Measurements from ENCODE around the gene MED10. TPM values are rescaled to one million over a fixed set of nuclear protein-coding genes. Genes with fewer than 3 reads are reported as not detected.

The MED10 gene
- total and polyA plus RNA-seq, 2 experiments from 2014 or later = 15.8 to 63.9 TPM

DNA sequence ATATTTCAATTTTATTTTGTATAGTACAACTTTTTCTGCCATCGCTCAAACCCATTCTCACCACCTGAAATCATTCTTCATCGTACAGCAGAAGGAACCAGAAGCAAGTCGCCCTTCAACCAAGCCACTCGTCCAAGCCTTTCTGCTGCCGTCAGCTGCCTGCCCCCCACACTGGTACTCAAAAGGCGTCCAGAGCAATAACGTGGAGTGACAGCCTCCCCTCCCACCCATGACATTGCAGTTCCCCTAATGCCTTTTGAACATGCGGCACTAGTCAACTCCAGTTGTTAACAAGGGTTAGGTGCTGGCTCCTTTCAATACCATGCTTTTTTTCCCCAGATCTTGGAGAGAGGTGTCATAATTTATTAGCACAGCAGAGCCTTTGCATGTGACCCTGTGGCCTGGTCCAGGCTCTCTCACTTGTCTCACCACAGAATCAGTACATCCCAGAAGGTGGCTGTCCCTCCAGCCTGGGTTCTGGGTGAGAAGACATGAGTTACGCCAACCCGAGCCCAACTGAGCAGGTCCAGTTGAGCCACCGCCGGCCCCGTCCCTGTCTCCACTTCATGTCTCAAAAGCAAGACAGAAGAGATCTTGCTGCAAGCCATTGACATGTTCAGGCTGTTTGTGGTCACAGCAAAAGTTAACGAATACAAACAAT lies 20.4 kb upstream of the MED10 start:
- no peak overlapping the region for H3K4me3 ChIP-seq
- H3K27ac ChIP-seq = no peak overlapping the region
- H3K27me3 ChIP-seq = no peaks in the 10 kb centered on the region
- no peaks in the 10 kb centered on the region for H3K36me3 ChIP-seq
- no peaks in the 10 kb centered on the region for H3K9me3 ChIP-seq (ENCODE audit: low read depth)
- no peak for DNase-seq (ENCODE audit: low read depth in 1 of 2, low spot score in 1 of 2)
- no peaks in the 10 kb centered on the region for H3K4me1 ChIP-seq (ENCODE audit: low read depth)
- TF ChIP-seq, protein P1, sequence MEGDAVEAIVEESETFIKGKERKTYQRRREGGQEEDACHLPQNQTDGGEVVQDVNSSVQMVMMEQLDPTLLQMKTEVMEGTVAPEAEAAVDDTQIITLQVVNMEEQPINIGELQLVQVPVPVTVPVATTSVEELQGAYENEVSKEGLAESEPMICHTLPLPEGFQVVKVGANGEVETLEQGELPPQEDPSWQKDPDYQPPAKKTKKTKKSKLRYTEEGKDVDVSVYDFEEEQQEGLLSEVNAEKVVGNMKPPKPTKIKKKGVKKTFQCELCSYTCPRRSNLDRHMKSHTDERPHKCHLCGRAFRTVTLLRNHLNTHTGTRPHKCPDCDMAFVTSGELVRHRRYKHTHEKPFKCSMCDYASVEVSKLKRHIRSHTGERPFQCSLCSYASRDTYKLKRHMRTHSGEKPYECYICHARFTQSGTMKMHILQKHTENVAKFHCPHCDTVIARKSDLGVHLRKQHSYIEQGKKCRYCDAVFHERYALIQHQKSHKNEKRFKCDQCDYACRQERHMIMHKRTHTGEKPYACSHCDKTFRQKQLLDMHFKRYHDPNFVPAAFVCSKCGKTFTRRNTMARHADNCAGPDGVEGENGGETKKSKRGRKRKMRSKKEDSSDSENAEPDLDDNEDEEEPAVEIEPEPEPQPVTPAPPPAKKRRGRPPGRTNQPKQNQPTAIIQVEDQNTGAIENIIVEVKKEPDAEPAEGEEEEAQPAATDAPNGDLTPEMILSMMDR (IDR thresholded peaks at IDR 0.05; ENCODE audit: low read depth, low read length) = no peak

DNA sequence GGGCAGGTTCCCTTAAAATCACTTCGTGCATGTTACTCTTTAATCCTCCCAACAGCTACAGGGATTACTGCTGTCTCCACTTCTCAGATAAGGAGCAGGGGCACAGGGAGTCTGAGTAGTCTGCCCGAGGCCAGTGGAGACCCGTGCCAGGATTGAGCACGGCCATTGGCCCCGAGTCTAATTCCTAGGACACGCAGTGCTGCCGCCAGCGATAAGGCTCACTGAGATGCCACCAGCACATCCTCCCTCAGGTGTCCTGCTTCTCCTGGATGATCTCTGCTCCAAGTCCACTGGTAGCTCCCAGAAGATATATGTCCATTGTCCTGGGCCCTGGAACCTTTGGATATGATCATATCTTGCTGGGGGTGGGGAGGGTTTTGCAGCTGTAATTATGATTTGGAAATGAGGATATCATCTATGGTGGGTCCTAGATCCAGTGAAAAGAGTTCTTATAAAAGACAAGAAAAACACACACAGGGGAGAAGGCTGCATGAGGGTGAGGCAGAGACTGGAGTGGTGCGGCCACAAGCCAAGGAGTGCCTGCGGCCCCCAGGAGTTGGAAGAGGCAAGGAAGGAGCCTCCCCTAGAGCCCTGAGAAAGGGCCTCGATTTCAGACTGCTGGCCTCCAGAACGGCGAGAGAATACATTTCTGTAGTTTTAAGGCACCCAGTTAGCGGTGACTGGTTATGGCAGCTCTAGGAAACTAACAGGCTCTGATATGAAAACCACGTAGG lies 19.4 kb upstream of the MED10 start:
- H3K4me1 ChIP-seq (ENCODE audit: low read depth) = no peaks in the 10 kb centered on the region
- no peak overlapping the region for H3K27ac ChIP-seq
- H3K27me3 ChIP-seq = no peaks in the 10 kb centered on the region
- no peaks in the 10 kb centered on the region for H3K9me3 ChIP-seq (ENCODE audit: low read depth)
- TF ChIP-seq, protein P1 (IDR thresholded peaks at IDR 0.05; ENCODE audit: low read depth, low read length) = no peak
- no peaks in the 10 kb centered on the region for H3K36me3 ChIP-seq
- no peak overlapping the region for H3K4me3 ChIP-seq
- no peak for DNase-seq (ENCODE audit: low read depth in 1 of 2, low spot score in 1 of 2)

DNA sequence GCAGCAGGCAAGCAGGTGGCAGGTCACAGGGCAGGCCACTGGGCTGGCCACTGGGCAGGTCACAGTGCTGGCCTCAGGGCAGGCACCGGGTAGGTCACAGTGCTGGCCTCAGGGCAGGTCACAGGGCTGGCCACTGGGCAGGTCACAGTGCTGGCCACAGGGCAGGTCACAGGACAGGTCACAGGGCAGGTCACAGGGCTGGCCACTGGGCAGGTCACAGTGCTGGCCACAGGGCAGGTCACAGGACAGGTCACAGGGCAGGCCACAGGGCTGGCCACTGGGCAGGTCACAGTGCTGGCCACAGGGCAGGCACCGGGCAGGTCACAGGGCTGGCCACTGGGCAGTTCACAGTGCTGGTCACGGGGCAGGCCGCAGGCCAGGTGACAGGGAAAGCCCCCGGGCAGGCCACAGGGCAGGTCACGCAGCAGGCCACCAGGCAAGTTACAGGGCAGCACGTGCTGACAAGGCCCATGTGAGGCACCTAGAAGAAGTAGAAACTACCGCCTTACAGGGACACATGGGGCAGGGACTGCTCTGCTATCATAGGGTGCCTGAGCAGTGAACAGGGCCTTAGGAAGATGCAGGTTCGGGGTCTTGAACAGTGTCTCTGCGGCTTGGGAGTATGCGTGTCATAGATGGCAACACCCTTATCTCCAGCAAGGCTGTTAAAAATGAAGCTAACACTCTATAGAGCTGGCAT lies 18.6 kb upstream of the MED10 start:
- Histone ChIP-seq H3K27ac (no peak overlapping the region), H3K27me3 (no peaks in the 10 kb centered on the region), H3K36me3 (no peaks in the 10 kb centered on the region), H3K4me1 (ENCODE audit: low read depth) (no peaks in the 10 kb centered on the region), H3K9me3 (ENCODE audit: low read depth) (no peaks in the 10 kb centered on the region), H3K4me3 (no peak overlapping the region)
- DNase-seq (ENCODE audit: low read depth in 1 of 2, low spot score in 1 of 2) = no peak
- TF ChIP-seq, protein P1 (IDR thresholded peaks at IDR 0.05; ENCODE audit: low read depth, low read length) = no peak

DNA sequence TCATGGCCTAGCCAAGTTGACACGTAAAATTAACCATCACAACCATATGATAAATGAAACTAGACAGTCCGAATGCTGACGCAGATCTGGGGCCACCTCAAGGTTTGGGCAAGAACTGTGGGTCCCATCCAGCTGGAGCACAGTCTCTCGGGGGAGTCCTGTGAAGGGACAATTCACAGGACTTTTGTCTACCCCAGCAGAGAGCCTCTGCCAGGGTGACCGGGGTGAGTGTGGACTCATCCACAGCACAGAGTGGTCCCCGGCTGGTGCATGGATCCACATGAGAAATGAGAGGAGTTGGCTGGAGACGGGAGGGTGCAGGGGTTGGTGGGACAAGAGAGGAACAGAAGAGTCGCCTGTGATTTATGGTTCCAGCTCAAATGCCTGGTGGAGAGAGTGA lies 17.7 kb upstream of the MED10 start:
- Histone ChIP-seq H3K27me3 (no peaks in the 10 kb centered on the region), H3K36me3 (no peaks in the 10 kb centered on the region), H3K9me3 (ENCODE audit: low read depth) (no peaks in the 10 kb centered on the region), H3K4me1 (ENCODE audit: low read depth) (no peaks in the 10 kb centered on the region), H3K27ac (no peak overlapping the region), H3K4me3 (no peak overlapping the region)
- no peak for DNase-seq (ENCODE audit: low read depth in 1 of 2, low spot score in 1 of 2)
- TF ChIP-seq, protein P1 (IDR thresholded peaks at IDR 0.05; ENCODE audit: low read depth, low read length) = no peak

DNA sequence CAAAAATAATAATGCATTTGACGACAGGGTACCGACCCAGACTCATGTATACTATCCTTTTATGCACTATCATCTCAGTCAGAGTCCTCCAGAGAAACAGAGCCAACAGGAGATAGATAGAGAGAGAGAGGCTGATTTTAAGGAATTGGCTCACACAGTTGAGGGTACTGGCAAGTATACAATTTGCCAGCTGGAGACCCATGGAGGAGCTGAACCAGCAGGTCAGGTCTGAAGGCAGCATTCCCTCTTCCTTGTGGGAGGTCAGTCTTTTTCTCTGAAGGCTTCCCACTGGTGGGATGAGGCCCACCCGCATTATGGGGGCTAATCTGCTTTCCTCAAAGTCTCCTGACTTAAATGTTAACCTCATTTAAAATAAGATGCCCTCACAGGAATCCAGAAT lies 17.3 kb upstream of the MED10 start:
- Histone ChIP-seq H3K36me3 (no peaks in the 10 kb centered on the region), H3K27ac (no peak overlapping the region), H3K4me1 (ENCODE audit: low read depth) (no peaks in the 10 kb centered on the region), H3K4me3 (no peak overlapping the region), H3K27me3 (no peaks in the 10 kb centered on the region), H3K9me3 (ENCODE audit: low read depth) (no peaks in the 10 kb centered on the region)
- no peak for DNase-seq (ENCODE audit: low read depth in 1 of 2, low spot score in 1 of 2)
- TF ChIP-seq, protein P1 (IDR thresholded peaks at IDR 0.05; ENCODE audit: low read depth, low read length) = no peak

Data from cardiac muscle cell (in vitro differentiated cells and primary cell).